HEK293 (cell line): ENCODE measurements around the gene CMAS.

ENCODE experiments used
- CTCF ChIA-PET: fragments of 350-600 bp; formaldehyde crosslinking; extraction: SDS; loops from one replicate; lab custom pipeline; 2021; ENCODE audit warnings: antibody characterized with exemption; lab: Yijun Ruan, JAX
- POLR2A ChIA-PET: fragments of 300-600 bp; formaldehyde crosslinking; extraction: SDS; loops from one replicate; lab custom pipeline; 2020; ENCODE audit warnings: antibody characterized with exemption, inconsistent platforms; lab: Yijun Ruan, JAX
- H3K27ac ChIP-seq: fragments of 200-500 bp; sonication (Bioruptor generic); 2 replicates; pipeline ENCODE4 v1.5.1; 2014; ENCODE audit warnings: low read depth, low read length, control low read depth, inconsistent platforms; ENCODE audit errors: extremely low read depth
- H3K36me3 ChIP-seq, 2 experiments: fragments of 200-500 bp in 1 of 2; sonication (Bioruptor generic) in 1 of 2; 1 replicate in 1 of 2; 2 replicates in 1 of 2; pipeline ENCODE4 v1.5.1; 2014 to 2017; ENCODE audit warnings: inconsistent platforms in 2 of 2, low read length in 2 of 2; ENCODE audit not compliant: control insufficient read depth in 2 of 2, insufficient read depth in 1 of 2
- H3K4me1 ChIP-seq: fragments of 200-500 bp; sonication (Bioruptor generic); 2 replicates; pipeline ENCODE4 v1.5.1; 2014; ENCODE audit warnings: mild to moderate bottlenecking, low read length, inconsistent platforms; ENCODE audit not compliant: control insufficient read depth, insufficient read depth
- H3K4me3 ChIP-seq: 2 replicates; pipeline ENCODE4 v1.5.1; 2011; ENCODE audit warnings: low read depth, mild to moderate bottlenecking, control low read depth, low read length, moderate library complexity
- H3K9me3 ChIP-seq: fragments of 200-500 bp; sonication (Bioruptor generic); 2 replicates; pipeline ENCODE4 v1.5.1; 2014; ENCODE audit warnings: low read depth, low read length, inconsistent platforms; ENCODE audit not compliant: control insufficient read depth, insufficient read depth
- KLF16 ChIP-seq: fragments of 450-650 bp; formaldehyde crosslinking; IDR thresholded peaks from 2 replicates; pipeline ENCODE4 v1.5.1; 2017; ENCODE audit warnings: missing biosample characterization, missing genetic modification characterization
- OSR2 ChIP-seq: fragments of 450-650 bp; formaldehyde crosslinking; IDR thresholded peaks from 2 replicates; pipeline ENCODE4 v1.5.1; 2016; ENCODE audit warnings: missing biosample characterization, missing genetic modification characterization
- RBAK ChIP-seq: fragments of 450-650 bp; formaldehyde crosslinking; IDR thresholded peaks from 2 replicates; pipeline ENCODE4 v1.5.1; 2016; ENCODE audit warnings: missing biosample characterization, missing genetic modification characterization
- TRIM28 ChIP-seq: IDR thresholded peaks from 2 replicates; pipeline ENCODE4 v1.6.1; 2011; ENCODE audit warnings: low read length, control low read depth, borderline replicate concordance
- YY1 ChIP-seq: fragments of 450-650 bp; formaldehyde crosslinking; IDR thresholded peaks from 2 replicates; pipeline ENCODE4 v1.5.1; 2018; ENCODE audit warnings: missing biosample characterization, missing genetic modification characterization
- ZFP37 ChIP-seq: fragments of 450-650 bp; formaldehyde crosslinking; IDR thresholded peaks from 2 replicates; pipeline ENCODE4 v1.5.1; 2016; ENCODE audit warnings: missing biosample characterization, missing genetic modification characterization
- ZNF132 ChIP-seq: fragments of 450-650 bp; formaldehyde crosslinking; IDR thresholded peaks from 2 replicates; pipeline ENCODE4 v1.5.1; 2017; ENCODE audit warnings: missing biosample characterization, missing genetic modification characterization, borderline replicate concordance
- ZNF18 ChIP-seq: fragments of 450-650 bp; formaldehyde crosslinking; IDR thresholded peaks from 2 replicates; pipeline ENCODE4 v1.5.1; 2016; ENCODE audit warnings: missing biosample characterization, missing genetic modification characterization
- ZNF311 ChIP-seq: fragments of 450-650 bp; formaldehyde crosslinking; IDR thresholded peaks from 2 replicates; pipeline ENCODE4 v1.5.1; 2017; ENCODE audit warnings: missing biosample characterization, missing genetic modification characterization, borderline replicate concordance
- ZNF350 ChIP-seq: fragments of 450-650 bp; formaldehyde crosslinking; IDR thresholded peaks from 2 replicates; pipeline ENCODE4 v1.5.0; 2017; ENCODE audit warnings: missing biosample characterization, mild to moderate bottlenecking, missing genetic modification characterization
- ZNF362 ChIP-seq: fragments of 450-650 bp; formaldehyde crosslinking; IDR thresholded peaks from 2 replicates; pipeline ENCODE4 v1.5.1; 2016; ENCODE audit warnings: missing biosample characterization, missing genetic modification characterization
- ZNF37A ChIP-seq: fragments of 450-650 bp; IDR thresholded peaks from 2 replicates; pipeline ENCODE4 v1.5.1; 2018; ENCODE audit warnings: missing biosample characterization, missing genetic modification characterization
- ZNF391 ChIP-seq: fragments of 450-650 bp; formaldehyde crosslinking; IDR thresholded peaks from 2 replicates; pipeline ENCODE4 v1.5.1; 2016; ENCODE audit warnings: low read depth, missing biosample characterization, missing genetic modification characterization, borderline replicate concordance
- ZNF394 ChIP-seq: fragments of 450-650 bp; formaldehyde crosslinking; IDR thresholded peaks from 2 replicates; pipeline ENCODE4 v1.5.1; 2016; ENCODE audit warnings: missing biosample characterization, missing genetic modification characterization, mild to moderate bottlenecking, moderate library complexity, borderline replicate concordance
- ZNF513 ChIP-seq: fragments of 450-650 bp; IDR thresholded peaks from 2 replicates; pipeline ENCODE4 v1.5.1; 2018; ENCODE audit warnings: missing biosample characterization, missing genetic modification characterization
- ZNF530 ChIP-seq: fragments of 450-650 bp; formaldehyde crosslinking; IDR thresholded peaks from 2 replicates; pipeline ENCODE4 v1.5.1; 2016; ENCODE audit warnings: low read depth, missing biosample characterization, missing genetic modification characterization
- ZNF544 ChIP-seq: fragments of 450-650 bp; formaldehyde crosslinking; IDR thresholded peaks from 2 replicates; pipeline ENCODE4 v1.5.0; 2017; ENCODE audit warnings: missing biosample characterization, missing genetic modification characterization
- ZNF596 ChIP-seq: fragments of 450-650 bp; IDR thresholded peaks from 2 replicates; pipeline ENCODE4 v1.5.0; 2018; ENCODE audit warnings: missing biosample characterization, mild to moderate bottlenecking, missing genetic modification characterization, moderate library complexity
- ZNF626 ChIP-seq: fragments of 450-650 bp; sonication (Bioruptor Pico); formaldehyde crosslinking; IDR thresholded peaks from 2 replicates; pipeline ENCODE4 v1.5.1; 2018; ENCODE audit warnings: missing biosample characterization, missing genetic modification characterization, inconsistent platforms
- ZNF629 ChIP-seq: fragments of 450-650 bp; formaldehyde crosslinking; IDR thresholded peaks from 2 replicates; pipeline ENCODE4 v1.5.1; 2017; ENCODE audit warnings: missing biosample characterization, missing genetic modification characterization
- ZNF660 ChIP-seq: fragments of 450-650 bp; IDR thresholded peaks from 2 replicates; pipeline ENCODE4 v1.5.1; 2018; ENCODE audit warnings: missing biosample characterization, mild to moderate bottlenecking, missing genetic modification characterization
- ZNF670 ChIP-seq: fragments of 450-650 bp; formaldehyde crosslinking; IDR thresholded peaks from 2 replicates; pipeline ENCODE4 v1.5.1; 2016; ENCODE audit warnings: missing biosample characterization, missing genetic modification characterization, low read depth
- ZNF677 ChIP-seq: fragments of 450-650 bp; IDR thresholded peaks from 2 replicates; pipeline ENCODE4 v1.5.0; 2018; ENCODE audit warnings: missing biosample characterization, mild to moderate bottlenecking, missing genetic modification characterization, moderate library complexity
- ZNF776 ChIP-seq: fragments of 450-650 bp; formaldehyde crosslinking; IDR thresholded peaks from 2 replicates; pipeline ENCODE4 v1.5.0; 2017; ENCODE audit warnings: missing biosample characterization, missing genetic modification characterization, borderline replicate concordance
- ZNF792 ChIP-seq: fragments of 450-650 bp; formaldehyde crosslinking; IDR thresholded peaks from 2 replicates; pipeline ENCODE4 v1.5.1; 2016; ENCODE audit warnings: missing biosample characterization, missing genetic modification characterization

Gene CMAS

GRCh38 chr12:22056607-22057006, 10.6 kb downstream of the CMAS start:
- Histone ChIP-seq H3K9me3 (no peaks in the 10 kb centered on the region), H3K36me3 (peaks cover 23 to 49% of the 10 kb centered on the region in 2 experiments), H3K27ac (no peak overlapping the region), H3K4me1 (no peaks in the 10 kb centered on the region), H3K4me3 (no peak overlapping the region)
- no peak for TF ChIP-seq ZNF391
- TF ChIP-seq ZNF544 (tag by site-specific recombination), result no peak
- TF ChIP-seq KLF16 (tag by site-specific recombination), result no peak
- no peak for TF ChIP-seq ZNF670 (tag by site-specific recombination)
- TF ChIP-seq ZNF350 (tag by site-specific recombination), result no peak
- no peak for TF ChIP-seq ZNF132
- no peak for TF ChIP-seq ZNF394 (tag by site-specific recombination)
- TF ChIP-seq RBAK, result no peak
- TF ChIP-seq ZNF37A (tag by site-specific recombination), result no peak
- TF ChIP-seq ZNF530 (tag by site-specific recombination), result no peak
- no peak for TF ChIP-seq ZNF792
- TF ChIP-seq ZFP37 (tag by site-specific recombination), result no peak
- TF ChIP-seq TRIM28, result no peak
- no peak for TF ChIP-seq ZNF311 (tag by site-specific recombination)
- TF ChIP-seq ZNF629, result no peak
- no peak for TF ChIP-seq ZNF513 (tag by site-specific recombination)
- no peak for TF ChIP-seq ZNF18 (tag by site-specific recombination)
- TF ChIP-seq YY1, result no peak
- no peak for TF ChIP-seq ZNF677
- no peak for TF ChIP-seq ZNF626 (tag by site-specific recombination)
- CTCF ChIA-PET, result interaction anchor here (0.7 kb wide), 1 partner anchor 613 kb away, joined by 3 read pairs; no protein-coding TSS in a partner anchor
- POLR2A ChIA-PET, result no interaction called here

GRCh38 chr12:22059976-22060647, 14.1 kb downstream of the CMAS start:
- Histone ChIP-seq H3K4me1 (no peaks in the 10 kb centered on the region), H3K27ac (no peak overlapping the region), H3K36me3 (peaks cover 40 to 69% of the 10 kb centered on the region in 2 experiments), H3K4me3 (no peak overlapping the region), H3K9me3 (no peaks in the 10 kb centered on the region)
- TF ChIP-seq ZNF544 (tag by site-specific recombination) (no peak), ZNF362 (tag by site-specific recombination) (0 out of 2 replicates have a peak, but pooled peaks have one; percentile 20), ZNF776 (tag by site-specific recombination) (no peak), ZNF18 (tag by site-specific recombination) (no peak), ZNF596 (tag by site-specific recombination) (no peak), ZNF660 (tag by site-specific recombination) (no peak), OSR2 (no peak)
- POLR2A ChIA-PET, result interaction anchor here (1.3 kb wide), 1 partner anchor 9 kb away, joined by 4 read pairs; no protein-coding TSS in a partner anchor
- CTCF ChIA-PET, result no interaction called here
